GM18498 (cell line): ENCODE data around the gene NAA20.
"Not testable (repeated sequence)": the region's sequence is repeated elsewhere in the genome, so short reads cannot be mapped to it uniquely, and the experiment has no call there.

Source experiments
- ATAC-seq: cut with Tn5 transposase; IDR thresholded peaks from one replicate; pipeline ENCODE4 v1.9.1; 2021; ENCODE audit warnings: mild to moderate bottlenecking, moderate library complexity; ENCODE audit not compliant: unreplicated experiment

NAA20 gene

GRCh38 chr20:19991308-19991707 lies 25.9 kb upstream of the NAA20 start:
- ATAC-seq = no peak

- ATAC-seq = no peak
These were observed 25.3 kb upstream of the NAA20 start for GRCh38 chr20:19991854-19992253.

GRCh38 chr20:19992996-19993908 lies 23.9 kb upstream of the NAA20 start:
- no peak for ATAC-seq

- ATAC-seq = no peak
These were observed 23.0 kb upstream of the NAA20 start for GRCh38 chr20:19993958-19994669.

- no peak for ATAC-seq
These were observed 21.8 kb upstream of the NAA20 start for GRCh38 chr20:19995220-19995863.

- no peak for ATAC-seq
These were observed 20.9 kb upstream of the NAA20 start for GRCh38 chr20:19996222-19996621.

GRCh38 chr20:19996917-19997316 lies 20.2 kb upstream of the NAA20 start:
- no peak for ATAC-seq

GRCh38 chr20:19998990-19999705 lies 18.0 kb upstream of the NAA20 start:
- no peak for ATAC-seq

GRCh38 chr20:20000211-20000968 lies 16.8 kb upstream of the NAA20 start:
- no peak for ATAC-seq

GRCh38 chr20:20002101-20002998 lies 14.8 kb upstream of the NAA20 start:
- no peak for ATAC-seq

- ATAC-seq = no peak
These were observed 13.9 kb upstream of the NAA20 start for GRCh38 chr20:20003031-20003954.

GRCh38 chr20:20003955-20004322 lies 13.2 kb upstream of the NAA20 start:
- ATAC-seq = not testable (repeated sequence)

- no peak for ATAC-seq
These were observed 11.8 kb upstream of the NAA20 start for GRCh38 chr20:20005342-20005741.

GRCh38 chr20:20009784-20010253 lies 7.3 kb upstream of the NAA20 start:
- ATAC-seq = no peak

GRCh38 chr20:20010639-20011500 lies 6.3 kb upstream of the NAA20 start:
- ATAC-seq = no peak

GRCh38 chr20:20012541-20012940 lies 4.6 kb upstream of the NAA20 start:
- no peak for ATAC-seq

GRCh38 chr20:20014659-20015058 lies 2.5 kb upstream of the NAA20 start:
- no peak for ATAC-seq
